GM12892 (cell line): ENCODE results near the gene CD300C.

Source experiments
- POLR2A ChIP-seq: IDR thresholded peaks from 2 replicates; pipeline ENCODE4 v1.6.1; 2011; ENCODE audit warnings: low read depth, low read length, control low read depth
- POLR2AphosphoS5 ChIP-seq: IDR thresholded peaks from 2 replicates; pipeline ENCODE4 v1.6.1; 2011; ENCODE audit warnings: low read depth, low read length, control low read depth
- TAF1 ChIP-seq: IDR thresholded peaks from 2 replicates; pipeline ENCODE4 v1.6.1; 2011; ENCODE audit warnings: low read depth, mild to moderate bottlenecking, control low read depth, low read length, borderline replicate concordance

- no peak for TF ChIP-seq POLR2A
- TF ChIP-seq TAF1: no peak
- no peak for TF ChIP-seq POLR2AphosphoS5
These were observed 49.3 kb upstream of the CD300C start for GRCh38 chr17:74595037-74595750.
